GM21390 (cell line): ENCODE measurements around the gene ZNF678.
A peak's percentile ranks its signal among the peaks of the same experiment; 100 is the strongest.

Experiments
- ATAC-seq: cut with Tn5 transposase; IDR thresholded peaks from one replicate; pipeline ENCODE4 v1.9.1; 2021; ENCODE audit not compliant: unreplicated experiment

The ZNF678 gene

DNA sequence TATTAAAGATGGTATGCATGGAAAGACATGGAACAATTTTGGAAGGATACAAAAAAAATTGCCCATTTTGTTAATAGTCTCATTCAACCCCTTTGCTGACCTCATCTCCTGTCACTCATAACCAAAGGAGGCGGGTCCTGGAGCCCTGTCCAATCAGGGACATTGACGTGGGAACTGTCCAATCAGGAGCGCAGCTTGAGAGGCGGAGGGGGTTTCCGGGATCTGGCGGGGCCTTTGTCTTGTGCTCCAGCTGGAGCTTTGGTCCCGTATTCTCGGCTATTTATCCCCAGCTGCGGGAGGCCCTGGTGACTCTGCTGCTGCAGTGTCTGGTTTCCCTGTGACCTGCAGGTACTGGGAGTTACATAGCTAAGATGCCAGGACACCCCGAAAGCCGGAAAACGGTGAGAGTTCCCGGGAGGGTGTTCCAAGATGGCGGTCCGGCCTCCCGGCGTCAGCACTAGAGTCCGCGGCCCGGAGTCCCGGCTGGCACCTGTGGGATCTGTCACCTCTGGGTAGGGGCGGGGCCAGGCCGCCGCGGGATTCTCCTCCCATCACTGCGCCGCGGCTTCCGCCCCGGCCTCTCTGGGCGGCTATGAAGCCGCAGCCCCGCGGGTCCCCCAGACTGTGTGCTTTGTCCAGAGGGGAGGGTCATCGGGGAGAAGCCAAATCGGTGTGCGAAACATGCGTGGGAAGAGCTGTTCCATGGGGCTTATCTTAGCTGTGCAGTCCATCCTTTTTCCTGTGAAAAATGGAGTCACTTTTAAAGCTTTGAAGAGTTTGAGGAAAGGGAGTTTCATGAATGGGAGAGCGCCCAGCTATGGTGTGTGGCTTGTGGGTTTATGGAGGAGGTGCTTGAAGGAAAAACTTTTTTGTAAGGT lies at the start of gene ZNF678:
TSS of gene ZNF678 (plus strand) at position 233 of the 878 bp plus-strand sequence. CDS start 87,436 bp downstream, outside the sequence.
- ATAC-seq = peak; percentile 97

DNA sequence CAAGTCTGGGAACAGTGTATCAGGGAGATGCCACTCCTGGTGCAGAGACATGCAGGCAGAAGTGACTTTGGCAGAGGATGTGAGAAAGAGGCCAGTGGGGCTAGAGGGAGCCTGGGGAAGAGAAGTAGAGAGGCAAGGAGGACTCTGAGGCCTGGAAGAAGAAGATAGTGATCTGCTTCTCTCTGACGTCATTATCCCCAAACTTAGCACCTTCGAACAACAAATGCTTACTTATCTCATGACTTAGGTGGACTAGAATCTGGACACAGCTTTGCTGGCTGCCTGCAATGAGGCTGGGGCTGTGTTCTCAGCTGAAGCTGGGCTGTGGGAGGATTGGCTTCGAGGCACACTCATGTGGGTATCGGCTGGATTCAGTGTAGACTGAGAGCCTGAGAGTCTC lies 44.5 kb upstream of the ZNF678 start:
- no peak for ATAC-seq

DNA sequence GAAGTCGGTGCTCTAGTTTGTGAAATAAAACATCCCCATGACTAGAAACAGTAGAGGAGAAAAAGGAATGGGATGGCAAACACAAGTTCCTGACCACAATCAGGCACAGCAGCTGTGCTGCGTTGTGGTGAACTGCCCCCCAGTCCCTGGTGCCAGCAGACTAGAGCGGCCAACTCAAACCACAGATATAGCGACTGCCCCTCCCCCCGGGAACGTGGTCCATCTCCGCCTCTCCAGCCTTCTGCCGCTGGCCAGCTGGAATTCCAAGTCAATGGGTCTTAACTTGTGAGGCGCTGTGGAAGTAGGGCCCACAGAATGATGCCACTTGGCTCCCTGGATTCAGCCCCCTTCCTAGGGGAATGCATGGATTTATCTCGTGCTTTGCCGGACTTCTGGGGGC lies 41.6 kb upstream of the ZNF678 start:
- no peak for ATAC-seq

DNA sequence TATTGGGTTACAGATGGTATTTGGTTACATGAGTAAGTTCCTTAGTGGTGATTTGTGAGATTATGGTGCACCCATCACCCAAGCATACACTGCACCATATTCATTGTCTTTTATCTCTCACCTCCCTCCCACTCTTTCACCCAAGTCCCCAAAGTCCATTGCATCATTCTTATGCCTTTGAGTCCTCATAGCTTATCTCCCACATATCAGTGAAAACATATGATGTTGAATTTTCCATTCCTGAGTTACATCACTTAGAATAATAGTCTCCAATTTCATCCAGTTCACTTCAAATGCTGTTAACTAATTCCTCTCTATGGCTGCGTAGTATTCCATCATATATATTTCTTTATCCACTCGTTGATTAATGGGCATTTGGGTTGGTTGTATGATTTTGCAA lies 36.8 kb upstream of the ZNF678 start:
- ATAC-seq = no peak

DNA sequence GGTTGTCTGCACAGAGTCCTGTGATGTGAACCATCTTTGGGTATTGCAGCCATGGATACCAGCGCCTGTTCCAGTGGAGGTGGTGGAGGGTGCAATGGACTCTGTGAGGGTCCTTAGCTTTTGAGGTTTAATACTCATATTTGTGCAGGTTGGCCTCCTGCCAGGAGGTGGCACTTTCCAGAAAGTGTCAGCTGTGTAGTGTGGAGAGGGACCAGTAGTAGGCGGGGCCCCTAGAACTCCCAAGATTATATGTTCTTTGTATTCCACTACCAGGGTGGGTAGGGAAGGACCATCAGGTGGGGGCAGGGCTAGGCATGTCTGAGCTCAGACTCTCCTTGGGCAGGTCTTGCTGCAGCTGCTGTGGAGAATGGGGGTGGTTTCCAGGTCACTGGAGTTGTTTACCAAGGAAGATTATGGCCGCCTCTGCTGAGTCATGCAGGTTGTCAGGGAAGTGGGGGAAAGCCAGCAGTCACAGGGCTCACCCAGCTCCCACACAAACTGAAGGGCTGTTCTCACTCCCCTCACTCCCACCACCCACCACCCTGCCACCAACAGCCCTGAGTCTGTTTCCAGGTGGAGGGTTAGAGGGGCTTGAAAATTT lies 31.2 kb upstream of the ZNF678 start:
- no peak for ATAC-seq

DNA sequence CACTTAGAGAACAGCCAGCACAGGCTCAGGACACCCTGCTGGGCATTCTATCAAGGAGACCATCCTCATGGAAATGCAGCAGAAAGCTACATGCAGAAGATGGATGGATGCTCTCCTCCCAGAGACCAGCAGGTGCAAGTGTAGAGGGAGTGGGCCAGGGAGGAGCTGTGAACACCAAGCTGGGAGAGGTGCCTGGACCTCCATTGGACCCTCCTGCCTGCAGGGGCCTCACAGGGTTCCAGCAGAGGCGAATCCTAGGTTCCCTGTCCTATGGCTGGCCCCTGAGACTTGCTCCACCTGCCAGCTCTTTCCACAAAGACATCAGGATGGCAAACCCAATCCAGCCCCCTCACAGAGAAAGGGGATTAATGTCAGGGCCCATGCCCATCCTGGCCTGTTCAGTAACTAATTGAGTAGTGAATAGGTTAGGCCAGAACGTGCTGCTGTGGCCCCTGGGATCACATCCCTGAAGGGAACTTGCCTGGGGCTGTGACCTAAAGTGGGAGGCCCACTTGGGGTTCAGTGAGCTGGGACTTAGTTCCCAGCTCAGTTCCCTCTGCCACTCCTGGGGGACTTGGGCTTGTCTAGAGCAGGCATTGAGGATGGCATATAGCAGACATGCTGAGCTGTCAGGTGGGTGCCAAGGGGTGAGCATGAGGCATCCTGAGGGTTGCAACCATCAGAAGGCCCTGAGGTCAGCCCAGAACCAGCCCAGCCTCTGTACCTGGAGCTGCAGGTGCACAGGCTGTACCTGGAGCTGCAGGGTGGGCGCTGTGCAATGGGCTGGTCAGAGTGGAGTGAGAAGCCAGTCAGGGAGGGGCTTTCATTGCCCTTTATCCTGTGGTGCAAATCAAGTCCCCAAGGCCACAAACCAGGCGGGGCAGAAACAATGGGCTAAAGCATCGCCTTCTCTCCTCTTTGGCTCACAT lies 22.9 kb upstream of the ZNF678 start:
- no peak for ATAC-seq

DNA sequence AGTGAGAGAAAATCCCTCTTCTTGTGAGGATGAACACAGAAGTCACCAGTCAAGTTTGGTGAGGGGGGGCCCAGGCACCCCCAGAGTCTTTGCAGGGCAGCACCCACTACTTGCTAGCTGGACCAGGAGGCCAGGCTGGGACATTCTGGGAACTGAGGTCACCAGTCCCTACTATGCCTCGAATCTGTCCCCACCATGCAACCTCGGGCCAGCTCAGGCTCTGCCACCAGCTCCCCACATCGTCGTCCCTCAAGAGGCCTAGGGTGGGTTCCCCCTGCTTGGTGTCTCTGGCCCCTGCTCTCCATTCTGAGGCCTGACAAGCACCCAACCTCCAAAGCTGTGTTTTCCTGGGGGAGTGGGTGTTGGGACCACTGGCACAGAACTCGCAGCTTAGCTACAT lies 22.2 kb upstream of the ZNF678 start:
- no peak for ATAC-seq

DNA sequence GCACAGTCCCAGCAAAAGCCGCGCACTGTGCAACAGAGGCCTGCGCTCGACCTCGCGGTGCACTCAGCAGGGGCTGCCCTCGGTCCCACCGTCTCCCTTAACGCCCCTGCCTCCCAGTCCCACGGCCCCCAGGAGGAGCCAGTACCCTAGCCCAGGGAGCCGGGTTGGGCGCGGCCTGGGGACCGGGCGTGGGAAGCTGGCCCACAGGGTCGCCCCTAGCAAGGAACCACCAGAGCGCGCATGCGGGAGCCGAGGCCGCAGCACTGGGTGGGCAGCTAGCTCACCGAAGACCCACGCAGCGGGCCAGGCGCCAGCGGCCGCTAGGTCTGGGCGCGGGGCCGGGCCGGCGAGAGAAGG lies 21.6 kb upstream of the ZNF678 start:
- ATAC-seq = no peak

DNA sequence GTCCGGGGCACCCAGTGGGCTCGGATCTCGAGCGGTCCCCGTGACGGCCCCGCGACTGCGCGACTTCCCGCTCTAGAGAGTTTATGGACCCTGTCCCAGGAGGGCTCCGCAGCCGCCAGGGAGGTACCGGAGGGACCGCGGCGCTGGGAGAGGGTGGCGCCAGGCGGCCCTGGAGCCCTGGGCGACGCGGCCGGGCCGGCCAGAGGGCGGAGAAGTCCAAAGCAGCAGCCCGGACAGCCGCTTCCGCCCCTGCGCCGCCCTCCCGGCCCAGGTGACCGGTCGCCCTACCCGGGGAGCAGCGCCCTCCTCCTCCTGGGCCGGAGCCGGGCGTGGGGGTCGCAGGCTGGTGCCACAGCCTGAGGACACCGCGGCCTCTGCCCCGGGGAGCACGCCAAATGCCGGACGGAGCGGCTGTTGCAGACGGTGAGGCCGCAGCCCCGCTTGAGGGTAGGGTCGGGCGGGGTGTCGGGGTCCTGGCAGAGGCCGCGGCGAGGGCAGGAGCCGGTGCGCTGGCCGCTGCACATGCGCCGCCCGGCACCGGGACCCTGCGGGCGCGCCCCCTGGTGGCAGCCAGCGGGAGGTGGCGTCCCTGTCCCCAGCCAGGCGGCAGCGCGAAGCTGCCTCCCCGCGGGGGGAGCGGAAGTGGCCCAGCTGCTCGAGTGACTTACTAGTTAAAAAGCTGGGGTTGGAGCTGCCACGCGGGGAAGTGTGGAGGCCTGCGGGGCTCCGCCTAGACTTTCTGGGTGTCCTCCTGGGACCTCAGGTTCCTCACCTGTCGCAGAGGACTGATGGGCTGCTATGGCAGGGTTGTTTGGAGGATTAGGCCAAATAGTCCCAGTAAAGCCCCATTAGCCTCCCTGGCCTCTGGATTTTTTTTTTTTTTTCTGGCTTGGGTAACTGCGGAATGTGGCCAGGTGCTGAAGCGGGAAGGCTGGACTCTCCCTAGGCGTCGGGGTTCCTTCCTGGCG lies 20.9 kb upstream of the ZNF678 start:
- ATAC-seq = peak; percentile 98

DNA sequence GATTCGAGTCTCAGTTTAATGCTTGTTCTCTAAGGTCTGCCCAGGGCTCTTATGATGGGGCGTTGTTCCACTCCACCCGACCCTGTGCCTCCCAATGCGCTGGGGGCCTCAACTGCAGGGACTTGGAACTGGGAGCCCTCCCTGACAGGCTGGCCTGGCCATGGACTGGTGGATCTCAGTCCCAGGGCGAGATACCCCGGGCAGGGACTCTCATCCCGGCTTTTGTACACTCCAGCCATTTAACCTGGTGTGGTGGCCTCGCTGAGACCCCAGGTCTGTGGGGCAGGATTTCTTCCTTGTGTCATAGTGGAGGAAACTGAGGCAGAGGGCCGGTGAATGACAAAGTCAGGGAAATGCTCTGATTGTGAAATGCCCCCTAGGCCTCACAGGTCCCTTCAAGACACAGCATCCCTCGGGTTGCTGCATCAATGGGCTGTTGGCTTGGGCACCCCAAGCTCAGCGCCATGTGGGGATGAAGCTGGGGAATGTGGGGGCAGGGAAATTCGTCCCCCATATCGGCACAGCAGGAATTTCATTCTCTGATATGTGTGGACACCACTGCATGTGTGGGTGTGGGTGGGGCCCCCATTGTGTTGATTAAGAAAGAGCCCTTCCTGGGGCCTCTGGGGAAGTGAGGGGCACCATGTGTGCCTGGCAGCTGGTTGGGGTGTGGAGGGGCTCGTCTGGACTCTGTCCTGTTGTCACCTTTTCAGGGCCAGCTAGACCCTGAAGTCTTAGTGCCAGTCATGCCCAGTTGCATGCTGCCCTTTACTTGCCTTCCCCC lies 19.9 kb upstream of the ZNF678 start:
- ATAC-seq = no peak

DNA sequence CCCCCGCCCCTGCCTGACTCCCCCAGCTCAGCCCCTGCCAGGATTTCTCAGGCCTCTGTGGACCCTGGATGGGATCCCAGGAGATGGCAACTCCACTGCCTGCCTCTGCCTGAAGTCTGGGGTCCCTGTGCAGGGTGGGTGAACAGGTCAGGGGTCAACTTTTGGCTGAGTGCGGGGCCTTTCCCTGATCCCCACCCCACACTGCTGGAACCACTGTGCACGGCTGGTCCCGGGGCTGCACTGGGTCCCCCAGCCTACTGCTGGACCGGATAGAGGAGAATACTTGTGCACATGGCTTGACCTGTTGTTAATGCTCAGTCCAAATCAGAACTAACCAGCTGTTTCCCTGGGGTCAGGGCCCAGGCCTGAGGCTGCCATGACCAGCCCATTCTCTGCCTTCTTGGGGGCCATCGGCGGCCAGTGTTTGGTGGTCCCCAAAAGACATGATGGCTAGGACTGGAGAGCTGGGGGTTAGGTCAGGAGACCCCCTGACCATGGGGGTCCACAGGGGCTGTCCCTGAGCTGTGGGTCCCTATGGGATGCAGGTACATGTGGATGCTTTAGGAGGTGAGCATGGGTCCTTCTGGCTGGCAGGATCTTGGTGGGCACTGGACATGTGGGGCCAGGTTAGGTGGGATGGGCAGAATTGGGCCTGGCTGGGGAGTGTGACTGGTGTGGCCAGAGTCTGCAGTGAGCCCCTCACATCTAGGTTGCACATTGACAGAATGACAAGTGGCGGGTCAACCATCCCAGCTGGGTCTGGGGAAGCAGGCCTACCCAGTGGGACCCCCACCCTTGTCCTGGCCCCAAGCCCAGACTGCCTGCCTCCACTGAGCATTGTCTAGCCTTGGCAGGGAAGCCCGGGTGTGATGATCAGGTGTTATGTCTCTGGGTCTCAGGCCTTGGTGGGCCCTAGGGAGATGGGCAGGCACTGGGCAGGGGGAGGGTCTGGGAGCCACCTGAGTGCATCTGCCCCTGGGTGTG lies 19.0 kb upstream of the ZNF678 start:
- no peak for ATAC-seq

DNA sequence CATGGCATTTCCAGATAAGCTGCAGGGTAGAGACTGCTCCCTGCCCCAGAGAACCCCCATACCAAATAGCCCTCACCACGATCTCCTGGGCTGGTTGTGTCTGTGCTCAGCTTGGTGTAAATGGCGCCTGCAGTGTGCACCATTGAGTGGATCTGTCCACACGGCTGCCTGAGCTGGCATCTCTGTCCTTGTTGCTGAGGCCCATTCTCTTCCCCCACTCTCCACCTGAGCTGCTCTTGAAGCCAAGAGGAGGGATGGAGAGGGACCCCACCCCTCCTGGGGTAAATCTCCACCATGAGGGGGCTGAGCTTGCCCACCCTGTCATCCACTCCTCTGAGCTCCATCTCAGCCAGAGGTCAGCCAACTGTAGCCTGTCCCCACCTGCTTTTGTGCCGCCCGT lies 18.0 kb upstream of the ZNF678 start:
- no peak for ATAC-seq

DNA sequence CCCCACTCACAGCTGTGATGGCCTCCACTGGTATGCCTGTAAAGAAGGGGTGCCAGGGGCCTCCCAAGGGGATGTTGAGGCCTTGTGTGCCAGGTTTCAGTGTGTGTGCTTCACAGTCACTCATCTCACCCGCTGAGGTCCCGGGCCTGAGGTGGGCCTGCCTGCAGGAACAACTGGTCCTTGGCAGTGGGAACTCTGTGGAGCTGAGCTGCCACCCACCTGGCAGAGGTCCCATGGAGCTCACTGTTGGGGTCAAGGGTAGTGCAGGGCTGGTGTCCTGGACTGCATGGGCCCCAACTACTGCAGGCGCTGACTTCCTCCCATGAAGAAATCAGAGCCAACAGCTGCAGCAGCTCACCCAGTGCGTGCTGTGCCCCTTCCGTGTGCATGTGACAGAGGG lies 17.3 kb upstream of the ZNF678 start:
- ATAC-seq = no peak

DNA sequence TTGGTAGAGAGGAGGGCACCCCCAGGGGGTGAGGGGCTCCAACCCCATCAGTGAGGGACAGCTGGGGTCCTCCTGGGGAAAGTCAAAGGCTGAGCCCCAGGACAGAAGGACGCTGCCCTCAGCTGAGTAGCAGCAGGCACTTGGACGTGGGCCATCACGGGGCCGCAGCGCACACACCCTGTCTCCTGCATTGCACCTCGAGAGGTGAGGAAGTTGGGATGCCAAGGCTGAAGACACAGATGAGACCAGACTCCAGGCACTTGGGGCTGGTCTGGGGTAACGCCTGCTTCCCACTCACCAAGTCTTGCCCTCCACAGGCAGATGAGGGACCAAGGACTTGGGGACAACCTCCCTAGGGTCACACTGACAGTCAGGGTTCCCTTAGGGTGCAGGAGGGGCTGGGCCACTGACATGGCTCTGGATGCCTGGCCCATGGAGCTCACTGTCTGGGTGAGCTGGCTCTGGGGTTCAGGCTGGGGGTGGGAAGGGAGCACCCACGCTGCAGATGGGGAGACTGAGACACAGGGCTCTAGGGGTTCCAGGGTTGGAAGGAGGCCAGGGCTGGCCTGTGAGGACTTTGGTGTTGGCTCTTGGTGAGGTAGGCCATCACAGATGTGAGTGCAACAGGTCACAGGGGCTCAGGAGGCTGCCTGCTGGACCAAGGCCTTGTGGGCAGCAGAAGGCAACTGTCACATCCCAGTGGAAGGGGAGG lies 16.6 kb upstream of the ZNF678 start:
- no peak for ATAC-seq

DNA sequence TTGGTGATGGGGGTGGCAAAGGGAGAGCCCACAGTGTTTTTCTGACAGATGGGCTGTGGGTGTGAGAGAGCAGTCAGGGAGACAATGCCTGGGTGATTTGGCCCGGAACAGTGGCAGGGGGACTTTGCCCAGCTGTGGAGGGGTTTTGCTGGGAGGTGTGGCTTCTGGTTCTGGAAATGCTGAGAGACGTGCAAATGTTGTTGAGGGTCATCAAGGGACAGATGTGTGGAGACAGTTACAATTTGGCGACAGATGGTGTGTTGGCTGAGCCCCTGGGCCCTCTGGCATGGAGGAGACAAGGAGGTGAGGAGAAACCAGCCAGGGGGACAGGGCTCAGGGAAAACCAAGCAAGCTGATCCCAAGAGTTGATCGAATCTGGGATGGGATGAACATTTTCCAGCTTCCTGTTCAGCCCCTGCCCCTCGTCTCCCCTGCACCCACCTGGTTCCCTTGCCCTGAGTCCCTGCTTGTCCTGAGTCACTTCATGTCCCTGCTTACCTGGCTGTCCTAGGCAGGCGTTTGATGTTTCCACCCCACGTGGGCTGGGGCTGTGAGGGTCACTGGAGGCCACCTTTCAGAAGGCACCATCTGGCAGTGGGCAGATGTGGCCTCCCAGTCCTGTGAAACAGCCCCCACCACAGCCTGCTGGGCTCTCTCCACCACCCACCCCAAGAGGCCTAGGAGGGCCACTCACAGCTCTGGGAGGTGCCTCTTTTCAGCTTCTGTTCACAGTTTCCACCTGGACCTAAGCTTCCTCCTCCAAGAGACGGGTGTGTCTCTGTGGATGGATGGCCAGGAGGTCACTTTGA lies 15.8 kb upstream of the ZNF678 start:
- no peak for ATAC-seq

DNA sequence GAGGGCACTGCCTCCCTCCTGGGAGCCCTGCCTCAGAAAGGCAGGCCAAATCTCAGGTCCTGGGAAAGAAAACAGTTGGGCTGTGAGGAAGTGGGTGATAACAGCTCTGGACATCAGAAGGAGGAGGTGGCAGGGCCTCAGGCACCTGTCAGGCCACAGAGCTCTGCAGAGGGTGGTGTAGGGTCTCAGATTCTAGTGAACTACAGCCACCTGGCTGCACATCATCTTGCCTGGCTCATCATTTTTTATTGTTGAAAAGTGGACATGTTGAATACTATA lies 15.3 kb upstream of the ZNF678 start:
- ATAC-seq = no peak

DNA sequence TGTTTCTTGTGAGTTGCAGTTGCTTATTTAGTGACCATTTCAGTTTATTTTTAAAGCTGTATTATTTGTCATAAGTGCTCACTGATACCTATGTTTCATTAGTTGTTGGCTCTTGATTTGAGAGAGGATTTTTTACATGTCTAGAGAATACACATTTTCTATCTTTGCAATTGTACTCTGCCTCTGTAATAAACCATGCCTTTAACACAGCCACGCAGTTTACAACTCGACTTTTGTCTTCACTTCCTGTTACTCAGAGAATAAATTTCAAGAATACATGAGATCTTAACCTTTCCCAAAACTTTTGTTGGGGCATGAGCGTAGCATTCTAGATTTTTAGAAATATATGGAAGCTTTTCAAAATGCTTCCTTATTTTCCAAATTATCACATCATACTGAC lies 14.9 kb upstream of the ZNF678 start:
- no peak for ATAC-seq
